Measurements from ENCODE around the gene SAP30BP.

SAP30BP gene

DNA sequence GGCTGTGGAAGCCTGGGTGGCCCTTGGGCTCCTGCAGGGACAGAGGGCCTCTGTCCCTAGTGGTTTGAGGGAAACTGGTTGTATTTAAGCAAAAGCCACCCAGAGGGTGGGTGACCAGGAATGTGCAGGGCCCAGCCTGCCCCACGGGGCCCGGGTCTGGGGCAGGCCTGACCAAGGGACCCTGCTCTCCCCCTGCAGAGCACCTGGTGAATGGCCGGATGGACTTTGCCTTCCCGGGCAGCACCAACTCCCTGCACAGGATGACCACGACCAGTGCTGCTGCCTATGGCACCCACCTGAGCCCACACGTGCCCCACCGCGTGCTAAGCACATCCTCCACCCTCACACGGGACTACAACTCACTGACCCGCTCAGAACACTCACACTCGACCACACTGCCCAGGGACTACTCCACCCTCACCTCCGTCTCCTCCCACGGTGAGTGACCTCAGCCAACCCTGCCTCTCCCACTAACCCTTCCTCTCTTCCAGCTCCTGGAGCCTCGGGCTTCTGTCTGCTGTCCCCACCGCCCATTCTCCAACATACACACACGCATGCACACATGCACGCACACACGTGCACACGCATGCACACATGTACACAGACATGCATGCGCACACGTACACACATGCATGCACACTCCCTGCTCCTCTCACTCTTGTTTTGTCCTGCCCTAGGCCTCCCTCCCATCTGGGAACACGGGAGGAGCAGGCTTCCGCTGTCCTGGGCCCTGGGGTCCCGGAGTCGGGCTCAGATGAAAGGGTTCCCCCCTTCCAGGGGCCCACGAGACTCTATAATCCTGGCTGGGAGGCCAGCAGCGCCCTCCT lies 87.5 kb downstream of the SAP30BP start:
- Histone ChIP-seq H3K27me3 (ENCODE audit: insufficient read depth, insufficient read length) (no peaks in the 10 kb centered on the region), H3K36me3 (ENCODE audit: insufficient read depth, insufficient read length, low read length) (peaks cover 7% of the 10 kb centered on the region), H3K4me1 (ENCODE audit: insufficient read depth, insufficient read length) (peaks cover 30% of the 10 kb centered on the region), H3K4me3 (ENCODE audit: insufficient read length, low read depth) (no peak overlapping the region), H3K9me3 (ENCODE audit: insufficient read depth, low read length) (no peaks in the 10 kb centered on the region), H3K9ac (ENCODE audit: insufficient read length, low read depth) (peak overlapping the region; percentile 63)
- DNase-seq (ENCODE audit: low read depth, low spot score) = no peak
- TF ChIP-seq SUZ12 (IDR thresholded peaks at IDR 0.05; ENCODE audit: extremely low read depth, insufficient read depth, insufficient read length) (no peak), ZNF274 (IDR thresholded peaks at IDR 0.05; ENCODE audit: low read depth, low read length) (no peak), YY1 (IDR thresholded peaks at IDR 0.05; ENCODE audit: insufficient read depth, insufficient read length) (no peak)

DNA sequence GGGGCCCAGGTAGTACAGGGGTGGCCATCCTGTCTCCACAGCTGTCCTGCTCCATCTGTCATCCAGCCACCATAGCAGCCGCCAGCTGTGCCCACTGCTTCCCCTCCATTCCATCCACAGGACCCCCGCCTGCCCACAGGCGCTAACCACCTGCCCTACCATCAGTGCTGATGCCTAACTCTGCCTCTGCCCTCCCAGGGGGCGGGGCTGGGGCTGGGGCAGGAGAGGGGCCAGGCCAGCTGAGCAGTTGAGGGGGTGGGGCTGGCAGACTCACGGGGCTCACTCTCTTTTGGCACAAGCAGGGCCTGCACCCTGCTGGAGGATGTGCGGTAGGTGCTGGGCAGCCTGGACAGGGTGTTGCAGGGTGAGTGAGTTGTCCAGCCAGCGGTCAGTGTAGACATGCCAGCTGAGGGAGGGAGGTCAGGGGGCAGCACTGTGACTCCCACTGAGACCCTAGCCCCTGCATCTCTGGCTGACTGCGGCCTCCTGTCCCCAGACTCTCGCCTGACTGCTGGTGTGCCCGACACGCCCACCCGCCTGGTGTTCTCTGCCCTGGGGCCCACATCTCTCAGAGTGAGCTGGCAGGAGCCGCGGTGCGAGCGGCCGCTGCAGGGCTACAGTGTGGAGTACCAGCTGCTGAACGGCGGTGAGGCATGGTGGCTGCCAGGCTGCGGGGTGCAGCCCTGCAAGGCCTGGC lies 88.2 kb downstream of the SAP30BP start:
- H3K36me3 ChIP-seq (ENCODE audit: insufficient read depth, insufficient read length, low read length) = peaks cover 8% of the 10 kb centered on the region
- H3K9ac ChIP-seq (ENCODE audit: insufficient read length, low read depth) = no peak overlapping the region
- DNase-seq (ENCODE audit: low read depth, low spot score) = no peak
- no peak for TF ChIP-seq SUZ12 (IDR thresholded peaks at IDR 0.05; ENCODE audit: extremely low read depth, insufficient read depth, insufficient read length)
- no peak for TF ChIP-seq ZNF274 (IDR thresholded peaks at IDR 0.05; ENCODE audit: low read depth, low read length)
- no peak for TF ChIP-seq YY1 (IDR thresholded peaks at IDR 0.05; ENCODE audit: insufficient read depth, insufficient read length)
- no peak overlapping the region for H3K4me3 ChIP-seq (ENCODE audit: insufficient read length, low read depth)
- H3K9me3 ChIP-seq (ENCODE audit: insufficient read depth, low read length) = no peaks in the 10 kb centered on the region
- no peaks in the 10 kb centered on the region for H3K27me3 ChIP-seq (ENCODE audit: insufficient read depth, insufficient read length)
- peaks cover 33% of the 10 kb centered on the region for H3K4me1 ChIP-seq (ENCODE audit: insufficient read depth, insufficient read length)

- DNase-seq (ENCODE audit: low read depth, low spot score) = no peak
- Histone ChIP-seq H3K27me3 (ENCODE audit: insufficient read depth, insufficient read length) (no peaks in the 10 kb centered on the region), H3K9ac (ENCODE audit: insufficient read length, low read depth) (no peak overlapping the region), H3K9me3 (ENCODE audit: insufficient read depth, low read length) (no peaks in the 10 kb centered on the region), H3K4me1 (ENCODE audit: insufficient read depth, insufficient read length) (peaks cover 33% of the 10 kb centered on the region), H3K36me3 (ENCODE audit: insufficient read depth, insufficient read length, low read length) (peaks cover 8% of the 10 kb centered on the region), H3K4me3 (ENCODE audit: insufficient read length, low read depth) (no peak overlapping the region)
- TF ChIP-seq ZNF274 (IDR thresholded peaks at IDR 0.05; ENCODE audit: low read depth, low read length) (no peak), YY1 (IDR thresholded peaks at IDR 0.05; ENCODE audit: insufficient read depth, insufficient read length) (no peak), SUZ12 (IDR thresholded peaks at IDR 0.05; ENCODE audit: extremely low read depth, insufficient read depth, insufficient read length) (no peak)
Observed at GRCh38 chr17:75755990-75756389, 88.9 kb downstream of the SAP30BP start.

DNA sequence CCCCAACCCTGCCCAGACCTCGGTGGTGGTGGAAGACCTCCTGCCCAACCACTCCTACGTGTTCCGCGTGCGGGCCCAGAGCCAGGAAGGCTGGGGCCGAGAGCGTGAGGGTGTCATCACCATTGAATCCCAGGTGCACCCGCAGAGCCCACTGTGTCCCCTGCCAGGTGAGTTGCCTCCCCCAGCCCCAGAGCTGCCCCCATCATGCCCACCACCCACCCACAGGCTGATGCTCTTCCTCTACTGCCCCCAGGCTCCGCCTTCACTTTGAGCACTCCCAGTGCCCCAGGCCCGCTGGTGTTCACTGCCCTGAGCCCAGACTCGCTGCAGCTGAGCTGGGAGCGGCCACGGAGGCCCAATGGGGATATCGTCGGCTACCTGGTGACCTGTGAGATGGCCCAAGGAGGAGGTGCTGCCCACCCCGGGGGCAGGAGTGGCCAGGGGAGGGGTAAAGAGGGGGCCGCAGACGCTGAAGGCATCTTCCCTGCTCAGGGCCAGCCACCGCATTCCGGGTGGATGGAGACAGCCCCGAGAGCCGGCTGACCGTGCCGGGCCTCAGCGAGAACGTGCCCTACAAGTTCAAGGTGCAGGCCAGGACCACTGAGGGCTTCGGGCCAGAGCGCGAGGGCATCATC lies 89.4 kb downstream of the SAP30BP start:
- Histone ChIP-seq H3K4me3 (ENCODE audit: insufficient read length, low read depth) (no peak overlapping the region), H3K9me3 (ENCODE audit: insufficient read depth, low read length) (no peaks in the 10 kb centered on the region), H3K27me3 (ENCODE audit: insufficient read depth, insufficient read length) (no peaks in the 10 kb centered on the region), H3K4me1 (ENCODE audit: insufficient read depth, insufficient read length) (peaks cover 33% of the 10 kb centered on the region), H3K36me3 (ENCODE audit: insufficient read depth, insufficient read length, low read length) (peaks cover 8% of the 10 kb centered on the region), H3K9ac (ENCODE audit: insufficient read length, low read depth) (no peak overlapping the region)
- no peak for TF ChIP-seq SUZ12 (IDR thresholded peaks at IDR 0.05; ENCODE audit: extremely low read depth, insufficient read depth, insufficient read length)
- TF ChIP-seq YY1 (IDR thresholded peaks at IDR 0.05; ENCODE audit: insufficient read depth, insufficient read length) = no peak
- no peak for TF ChIP-seq ZNF274 (IDR thresholded peaks at IDR 0.05; ENCODE audit: low read depth, low read length)
- DNase-seq (ENCODE audit: low read depth, low spot score) = no peak

DNA sequence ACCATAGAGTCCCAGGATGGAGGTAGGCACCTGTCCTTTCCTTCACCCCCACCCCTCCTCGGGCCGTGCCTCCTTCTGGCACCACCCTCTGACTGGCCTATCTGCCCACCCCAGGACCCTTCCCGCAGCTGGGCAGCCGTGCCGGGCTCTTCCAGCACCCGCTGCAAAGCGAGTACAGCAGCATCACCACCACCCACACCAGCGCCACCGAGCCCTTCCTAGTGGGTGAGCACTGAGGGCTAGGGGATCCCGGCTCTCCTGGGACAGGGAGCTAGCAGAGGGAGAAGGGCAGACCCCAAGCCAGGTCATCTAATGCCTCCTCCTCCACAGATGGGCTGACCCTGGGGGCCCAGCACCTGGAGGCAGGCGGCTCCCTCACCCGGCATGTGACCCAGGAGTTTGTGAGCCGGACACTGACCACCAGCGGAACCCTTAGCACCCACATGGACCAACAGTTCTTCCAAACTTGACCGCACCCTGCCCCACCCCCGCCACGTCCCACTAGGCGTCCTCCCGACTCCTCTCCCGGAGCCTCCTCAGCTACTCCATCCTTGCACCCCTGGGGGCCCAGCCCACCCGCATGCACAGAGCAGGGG lies 90.0 kb downstream of the SAP30BP start:
- H3K36me3 ChIP-seq (ENCODE audit: insufficient read depth, insufficient read length, low read length) = peaks cover 10% of the 10 kb centered on the region

More for the DNA sequence above, 90.0 kb downstream of the SAP30BP start:
- no peaks in the 10 kb centered on the region for H3K9me3 ChIP-seq (ENCODE audit: insufficient read depth, low read length)
- no peaks in the 10 kb centered on the region for H3K27me3 ChIP-seq (ENCODE audit: insufficient read depth, insufficient read length)
- H3K9ac ChIP-seq (ENCODE audit: insufficient read length, low read depth) = no peak overlapping the region
- peaks cover 33% of the 10 kb centered on the region for H3K4me1 ChIP-seq (ENCODE audit: insufficient read depth, insufficient read length)
- TF ChIP-seq ZNF274 (IDR thresholded peaks at IDR 0.05; ENCODE audit: low read depth, low read length) (no peak), YY1 (IDR thresholded peaks at IDR 0.05; ENCODE audit: insufficient read depth, insufficient read length) (no peak), SUZ12 (IDR thresholded peaks at IDR 0.05; ENCODE audit: extremely low read depth, insufficient read depth, insufficient read length) (no peak)
- H3K4me3 ChIP-seq (ENCODE audit: insufficient read length, low read depth) = no peak overlapping the region
- DNase-seq (ENCODE audit: low read depth, low spot score) = no peak

Data from NT2/D1 (cell line).